ENCODE measurements around the gene NAT9.

The NAT9 gene

GRCh38 chr17:74744349-74744713 is 31.8 kb downstream of the NAT9 start:
- DNase-seq, result no peak

GRCh38 chr17:74743755-74744154 is 32.4 kb downstream of the NAT9 start:
- no peak for DNase-seq

- no peak for DNase-seq
Measured at GRCh38 chr17:74742978-74743545, 33.1 kb downstream of the NAT9 start.

- no peak for DNase-seq
Measured at GRCh38 chr17:74742153-74742515, 34.0 kb downstream of the NAT9 start.

GRCh38 chr17:74740641-74741387 is 35.3 kb downstream of the NAT9 start:
- no peak for DNase-seq

GRCh38 chr17:74740173-74740572 is 36.0 kb downstream of the NAT9 start:
- DNase-seq, result no peak

- no peak for DNase-seq
Measured at GRCh38 chr17:74739227-74739831, 36.8 kb downstream of the NAT9 start.

GRCh38 chr17:74738051-74738996 is 37.8 kb downstream of the NAT9 start:
- DNase-seq, result no peak

- DNase-seq, result peak; percentile 60
Measured at GRCh38 chr17:74737299-74738050, 38.7 kb downstream of the NAT9 start.

- DNase-seq, result peak; percentile 43
Measured at GRCh38 chr17:74736513-74737298, 39.4 kb downstream of the NAT9 start, which contains the start of gene RAB37. Gene RAB37, plus strand, starts transcription at chr17:74737256. Its CDS starts 17 bp downstream, at chr17:74737273.

GRCh38 chr17:74734256-74734655 is 41.9 kb downstream of the NAT9 start:
- DNase-seq, result no peak

- no peak for DNase-seq
Measured at GRCh38 chr17:74733365-74734122, 42.6 kb downstream of the NAT9 start.

- DNase-seq, result no peak
Measured at GRCh38 chr17:74732042-74732867, 43.9 kb downstream of the NAT9 start.

- no peak for DNase-seq
Measured at GRCh38 chr17:74731347-74731605, 44.9 kb downstream of the NAT9 start.

GRCh38 chr17:74730491-74731346 is 45.4 kb downstream of the NAT9 start:
- no peak for DNase-seq

GRCh38 chr17:74729866-74730265 is 46.3 kb downstream of the NAT9 start:
- no peak for DNase-seq

GRCh38 chr17:74729368-74729767 is 46.8 kb downstream of the NAT9 start:
- no peak for DNase-seq

- no peak for DNase-seq
Measured at GRCh38 chr17:74728702-74729075, 47.5 kb downstream of the NAT9 start.

GRCh38 chr17:74728033-74728701 is 48.0 kb downstream of the NAT9 start:
- DNase-seq, result no peak

Measured in NCI-H2171 (cell line).